GM19035 (cell line): ENCODE data around the gene CHRNA9.

ENCODE experiments used
- ATAC-seq: cut with Tn5 transposase; IDR thresholded peaks from one replicate; pipeline ENCODE4 v1.9.1; 2021; ENCODE audit not compliant: unreplicated experiment

CHRNA9 gene

DNA sequence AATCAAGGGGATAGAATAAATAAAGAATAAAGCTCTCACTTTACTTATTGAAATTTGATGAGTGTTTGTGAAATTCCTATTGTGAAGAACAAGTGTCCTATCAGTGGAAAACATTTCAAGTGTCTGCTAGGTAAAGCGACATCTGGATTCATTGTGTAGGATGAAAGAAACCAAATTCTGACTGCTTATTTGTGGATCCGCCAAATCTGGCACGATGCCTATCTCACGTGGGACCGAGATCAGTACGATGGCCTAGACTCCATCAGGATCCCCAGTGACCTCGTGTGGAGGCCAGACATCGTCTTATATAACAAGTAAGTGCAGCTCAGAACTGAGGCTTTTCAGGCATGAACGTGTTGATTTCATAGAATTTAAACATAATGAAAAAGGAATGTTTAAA lies 1.9 kb downstream of the CHRNA9 start:
- ATAC-seq: no peak

DNA sequence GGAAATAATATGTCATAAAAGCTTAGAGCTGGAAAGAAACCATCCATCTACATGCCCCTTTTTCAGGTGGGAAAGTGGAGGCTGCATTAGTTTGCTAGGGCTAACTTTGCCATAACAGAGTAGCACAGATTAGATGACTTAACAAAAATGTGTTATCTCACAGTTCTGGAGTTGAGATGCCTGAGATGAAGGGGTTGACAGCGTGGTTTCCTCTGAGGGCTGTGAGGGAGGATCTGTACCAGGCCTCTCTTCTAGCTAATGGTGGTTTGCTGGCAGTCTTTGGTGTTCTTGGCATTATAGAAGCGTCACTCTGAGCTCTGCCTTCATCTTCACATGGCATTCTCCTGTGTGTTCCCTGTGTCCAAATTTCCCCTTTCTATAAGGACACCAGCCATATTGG lies 2.4 kb downstream of the CHRNA9 start:
- ATAC-seq: no peak

DNA sequence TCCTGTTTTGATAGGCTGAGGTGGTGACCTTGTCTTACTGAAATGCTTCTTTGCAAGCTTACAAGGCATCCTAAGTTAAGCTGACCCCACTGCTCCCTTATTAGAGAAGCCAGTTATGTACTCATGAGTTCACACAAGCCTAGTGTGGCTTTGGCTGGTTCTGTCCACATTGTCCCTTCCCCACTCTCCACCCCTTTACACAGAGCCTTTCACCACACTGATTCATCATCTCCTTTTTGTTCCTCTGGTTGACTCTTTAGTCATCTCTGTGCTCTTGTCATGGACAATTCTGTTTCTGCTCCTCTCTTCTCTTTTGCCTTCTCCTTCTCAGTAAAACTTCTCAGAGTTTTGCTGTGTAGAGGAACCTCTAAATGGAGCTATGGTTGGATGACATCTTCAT lies 4.9 kb downstream of the CHRNA9 start:
- ATAC-seq: no peak

DNA sequence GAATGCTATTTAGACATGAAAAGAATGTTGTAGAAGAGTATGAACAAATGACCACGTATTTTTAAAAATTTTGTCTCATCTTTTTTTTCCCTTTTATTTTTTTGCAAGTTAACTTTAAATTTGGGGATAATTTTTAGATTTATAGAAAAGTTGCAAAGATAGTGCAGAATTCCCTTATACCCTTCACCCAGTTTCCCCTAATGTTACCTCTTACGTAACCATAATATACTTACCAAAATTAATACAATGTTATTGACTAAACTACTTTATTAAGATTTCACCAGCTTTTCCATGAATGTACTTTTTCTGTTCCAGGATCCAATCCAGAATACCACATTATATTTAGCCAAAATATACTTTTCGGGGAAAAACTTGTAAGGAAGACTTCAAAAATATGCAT lies 12.3 kb downstream of the CHRNA9 start:
- no peak for ATAC-seq

DNA sequence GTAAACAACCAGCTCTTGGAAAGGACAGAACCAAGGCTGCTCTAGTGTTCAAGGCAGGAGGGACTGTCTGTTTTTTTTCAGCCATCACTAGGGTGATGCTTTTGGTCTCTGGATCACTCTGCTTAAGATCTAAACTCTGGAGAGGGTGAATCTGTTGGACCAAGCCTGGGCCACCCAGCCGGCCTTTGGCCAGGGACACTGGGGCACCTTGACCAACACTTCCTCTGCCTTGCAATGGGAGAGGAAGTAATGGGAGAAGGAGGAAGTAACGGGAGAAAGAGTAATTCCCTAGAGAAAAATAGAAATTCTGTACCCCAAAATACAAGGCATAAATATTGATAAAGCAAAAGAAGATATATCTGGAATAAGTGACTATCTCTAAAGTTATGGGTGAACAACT lies 12.9 kb downstream of the CHRNA9 start:
- no peak for ATAC-seq

DNA sequence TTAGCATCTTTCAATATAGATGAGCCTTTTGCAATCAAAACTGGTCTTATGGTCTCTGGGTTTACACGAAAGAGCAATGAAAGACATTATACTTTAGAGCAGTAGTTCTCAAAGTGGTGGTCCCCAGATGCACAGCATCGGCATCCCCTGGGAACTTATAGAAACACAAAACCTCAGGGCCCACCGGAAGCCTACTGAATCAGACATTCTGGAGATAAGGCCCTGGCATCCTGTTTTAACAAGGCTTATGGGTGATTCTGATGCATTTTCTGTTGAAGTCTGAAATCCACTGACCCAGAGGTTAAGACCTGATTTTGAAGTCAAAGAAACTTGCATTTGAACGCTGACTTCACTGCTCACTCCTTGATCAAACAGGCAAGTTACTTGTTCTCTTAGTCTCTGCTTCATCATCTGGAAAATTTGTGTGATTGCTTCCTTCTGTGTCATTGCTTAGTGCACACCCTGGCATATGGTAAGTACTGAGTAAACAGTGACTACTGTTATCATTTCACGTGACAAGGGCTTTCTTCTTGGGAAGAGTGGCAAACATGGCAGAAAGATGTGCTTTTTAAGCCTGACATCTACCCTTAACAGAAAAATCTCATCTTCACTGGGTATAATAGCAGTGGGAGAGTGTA lies 14.5 kb downstream of the CHRNA9 start:
- ATAC-seq: no peak

DNA sequence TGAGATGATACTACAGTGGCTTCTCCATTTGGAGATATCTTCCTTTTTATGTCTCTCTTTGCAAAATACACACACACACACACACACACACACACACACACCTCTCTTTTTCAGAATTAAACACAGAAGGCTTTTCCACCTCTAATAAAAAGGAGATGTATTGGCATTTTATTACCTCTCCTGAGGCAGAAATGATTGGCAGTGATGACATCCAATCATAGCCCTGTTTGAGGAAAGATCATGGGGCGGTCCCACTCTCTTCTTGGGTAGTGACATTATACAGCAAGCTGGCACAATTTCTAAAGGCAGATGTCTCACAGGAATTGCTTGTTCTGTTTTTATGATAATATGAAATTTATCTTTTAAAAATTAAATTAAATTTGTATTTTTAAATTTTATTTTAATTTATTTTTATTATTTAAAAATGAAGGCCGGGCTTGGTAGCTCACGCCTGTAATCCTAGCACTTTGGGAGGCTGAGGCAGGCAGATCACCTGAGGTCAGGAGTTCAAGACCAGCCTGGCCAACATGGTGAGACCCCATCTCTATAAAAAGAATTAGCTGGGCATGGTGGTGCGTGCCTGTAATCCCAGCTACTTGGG lies 15.6 kb downstream of the CHRNA9 start:
- no peak for ATAC-seq

DNA sequence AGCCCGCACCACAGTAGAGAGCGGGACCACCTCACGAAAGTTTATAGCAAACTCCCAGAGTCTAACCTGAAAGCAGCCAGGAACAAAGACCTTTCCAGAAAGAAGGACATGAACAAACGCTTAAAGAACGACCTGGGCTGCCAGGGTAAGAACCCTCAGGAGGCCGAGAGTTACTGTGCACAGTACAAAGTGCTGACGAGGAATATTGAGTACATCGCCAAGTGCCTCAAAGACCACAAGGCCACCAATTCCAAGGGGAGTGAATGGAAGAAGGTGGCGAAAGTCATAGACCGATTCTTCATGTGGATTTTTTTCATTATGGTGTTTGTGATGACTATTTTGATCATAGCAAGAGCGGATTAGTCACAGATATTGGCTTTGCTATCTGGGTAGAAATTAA lies 19.0 kb downstream of the CHRNA9 start:
- no peak for ATAC-seq

DNA sequence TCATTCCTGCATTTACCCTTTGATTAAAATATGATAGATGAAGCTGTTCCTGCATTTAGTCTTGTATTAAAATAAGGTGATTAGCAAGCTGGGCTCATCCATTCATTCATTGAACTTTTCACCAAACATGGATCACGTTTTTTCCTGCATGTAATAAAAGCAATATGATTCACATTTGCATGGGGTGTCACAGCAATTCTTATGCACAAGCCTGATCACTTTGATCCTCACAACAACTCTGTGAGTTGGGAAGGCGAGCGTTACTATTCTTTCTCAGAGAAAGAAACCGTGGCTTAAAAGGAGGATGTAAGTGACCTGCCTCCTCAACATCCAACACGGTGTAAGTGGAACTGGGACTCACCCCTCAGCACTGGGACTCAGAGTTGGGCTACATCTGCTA lies 20.0 kb downstream of the CHRNA9 start:
- no peak for ATAC-seq

DNA sequence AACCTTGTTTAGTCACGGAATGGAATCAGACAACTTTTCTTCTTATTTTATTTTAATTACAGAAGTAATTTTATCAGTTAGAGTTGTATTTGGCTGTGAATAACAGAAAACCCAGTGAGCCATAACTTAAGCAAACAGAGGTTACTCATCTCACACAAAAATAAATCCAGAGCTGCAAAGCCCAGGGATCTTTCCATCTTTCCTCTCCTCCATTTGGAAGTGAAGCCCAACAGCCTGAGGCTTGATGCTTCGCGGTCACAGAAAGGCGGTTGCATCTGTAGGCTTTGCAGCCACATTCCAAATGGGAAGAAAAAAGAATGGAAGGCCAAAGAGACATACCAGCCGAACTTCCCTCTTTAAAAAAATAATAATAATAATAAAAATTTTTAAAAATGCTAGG lies 22.6 kb downstream of the CHRNA9 start:
- ATAC-seq: no peak

DNA sequence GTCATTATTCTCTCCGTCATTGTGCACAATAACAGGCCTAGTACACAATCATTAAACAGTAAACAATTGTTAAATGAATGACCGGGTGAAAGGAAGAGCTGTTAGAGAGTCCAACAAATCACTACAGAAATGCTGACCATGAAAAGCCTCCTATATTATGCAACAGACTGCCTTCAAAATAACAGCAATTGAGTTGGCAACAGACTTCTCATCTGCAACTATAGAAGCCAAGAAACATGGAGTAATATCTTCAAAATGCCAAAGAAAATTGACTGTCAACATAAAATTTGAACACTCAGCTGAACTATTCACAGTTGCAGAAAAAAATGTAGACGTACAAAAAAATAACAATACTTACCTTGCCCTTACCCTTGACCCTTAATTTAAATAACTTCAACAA lies 26.2 kb downstream of the CHRNA9 start:
- ATAC-seq: no peak

DNA sequence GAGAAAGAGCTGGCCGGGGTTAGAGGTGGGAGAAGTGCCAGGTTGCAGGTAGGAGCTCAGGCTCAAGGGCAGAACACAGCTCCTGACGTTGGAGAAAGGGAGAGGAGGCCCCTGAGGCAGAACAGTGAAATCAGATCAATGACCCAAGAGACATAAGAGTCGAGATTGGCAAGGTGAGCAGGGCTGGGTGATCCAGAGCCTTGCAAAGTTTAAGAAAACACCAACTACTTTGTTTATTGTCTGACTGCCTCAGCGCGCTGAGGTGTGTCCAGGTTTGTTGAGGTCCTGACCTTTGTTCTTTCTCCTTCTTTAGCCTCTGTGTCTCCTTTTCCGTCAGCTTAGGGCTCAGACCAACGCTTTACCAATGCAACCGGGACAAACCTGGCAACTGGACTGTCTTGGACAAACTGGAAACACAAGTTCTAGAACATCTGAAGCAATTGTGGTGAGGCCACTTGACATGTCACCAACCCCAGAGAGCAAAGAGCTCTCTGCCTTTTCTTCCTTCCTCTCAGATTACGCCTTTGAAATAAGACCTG lies 28.3 kb downstream of the CHRNA9 start:
- ATAC-seq: no peak

DNA sequence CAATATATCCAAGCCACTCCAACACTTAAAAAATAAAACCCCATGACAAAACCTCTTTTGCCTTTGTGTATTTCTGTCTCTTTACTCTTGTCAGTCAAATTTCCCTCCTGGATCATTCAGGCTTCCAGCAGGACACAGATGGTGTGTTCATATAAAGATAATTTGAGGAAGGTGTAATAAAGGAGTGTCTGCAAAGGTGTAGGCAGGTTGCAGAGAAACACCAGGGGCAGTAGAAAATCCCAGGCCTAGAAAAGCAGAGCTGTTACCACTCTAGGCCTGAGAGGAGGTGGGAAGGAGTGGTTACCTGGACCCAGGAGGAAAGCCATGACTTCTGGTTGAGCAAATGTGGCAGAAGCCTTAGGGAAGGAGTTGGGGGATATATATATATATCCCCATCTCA lies 28.8 kb downstream of the CHRNA9 start:
- no peak for ATAC-seq

DNA sequence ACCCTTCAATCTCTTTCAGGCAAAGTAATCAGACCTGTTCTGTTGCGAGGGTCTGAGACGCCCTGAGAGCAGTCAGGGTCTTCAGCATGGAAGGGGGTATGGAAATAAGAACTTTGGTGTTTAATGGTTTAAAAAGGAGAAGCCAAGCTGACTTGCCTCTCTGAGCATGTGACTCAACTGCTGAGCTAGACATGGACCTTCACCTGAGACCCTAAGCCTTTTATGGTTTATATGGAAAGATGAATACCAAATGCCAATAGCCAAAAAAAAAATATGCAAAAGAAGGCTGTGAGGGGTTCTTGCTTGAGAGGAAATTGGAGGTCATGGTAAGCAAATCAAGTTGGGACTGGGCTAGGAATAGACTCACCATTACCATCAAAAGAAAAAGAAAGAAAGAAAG lies 30.6 kb downstream of the CHRNA9 start:
- no peak for ATAC-seq

DNA sequence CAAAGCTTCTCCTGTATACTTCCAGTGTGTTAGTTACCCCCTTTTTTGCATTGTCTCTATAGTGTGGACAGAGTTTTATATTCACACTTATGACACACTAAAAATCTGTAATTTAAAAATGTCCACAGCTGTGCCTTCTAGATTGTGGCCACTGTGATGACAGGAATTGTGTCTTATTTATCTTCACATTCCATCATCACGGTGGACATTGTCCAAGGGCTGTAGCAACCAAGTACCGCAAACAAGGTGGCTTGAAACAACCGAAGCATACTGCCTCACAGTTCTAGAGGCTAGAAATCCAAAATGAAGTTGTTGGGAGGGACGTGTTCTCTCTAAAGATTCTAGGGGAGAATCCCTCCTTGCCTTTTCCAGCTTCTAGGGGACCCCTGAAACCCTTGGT lies 32.3 kb downstream of the CHRNA9 start:
- no peak for ATAC-seq

DNA sequence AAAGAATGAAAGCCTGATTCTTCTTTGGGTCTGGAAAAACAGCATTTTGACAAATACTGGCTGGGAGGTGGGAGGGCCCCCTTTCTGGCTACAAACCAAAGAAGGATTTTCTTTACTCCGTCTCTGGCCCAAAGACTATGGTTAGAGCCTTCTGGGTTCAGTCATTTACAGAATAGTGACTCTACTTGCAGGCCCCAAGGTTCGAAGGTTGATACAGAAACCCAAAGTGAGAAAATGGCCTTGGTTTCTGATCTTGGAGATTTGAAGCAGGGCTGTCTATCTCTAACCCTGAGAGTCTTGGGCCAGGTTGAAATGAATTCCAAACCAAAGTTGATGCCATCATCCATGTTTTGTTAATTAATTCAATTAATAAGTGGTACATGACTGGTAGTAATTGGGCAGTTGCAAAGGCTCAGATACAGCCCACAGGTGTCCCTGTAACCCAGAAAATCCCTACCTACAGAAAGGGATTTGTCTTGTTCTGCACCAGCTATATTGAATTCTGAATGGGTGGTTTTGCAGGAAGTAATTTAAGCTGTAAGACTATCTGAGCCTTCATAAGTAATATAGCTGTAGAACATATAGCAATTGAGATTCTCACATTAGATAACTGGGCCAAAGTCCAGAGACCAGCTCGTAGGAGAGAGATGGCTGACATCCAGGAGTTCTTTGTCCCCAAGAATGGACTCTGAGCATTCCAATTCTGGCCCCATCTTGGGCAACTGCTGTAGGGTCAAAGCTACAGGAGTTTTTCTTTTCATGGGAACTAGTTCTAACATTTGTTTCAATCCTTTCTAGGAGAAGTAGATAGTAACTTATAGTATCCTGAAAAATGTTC lies 34.5 kb downstream of the CHRNA9 start:
- no peak for ATAC-seq

DNA sequence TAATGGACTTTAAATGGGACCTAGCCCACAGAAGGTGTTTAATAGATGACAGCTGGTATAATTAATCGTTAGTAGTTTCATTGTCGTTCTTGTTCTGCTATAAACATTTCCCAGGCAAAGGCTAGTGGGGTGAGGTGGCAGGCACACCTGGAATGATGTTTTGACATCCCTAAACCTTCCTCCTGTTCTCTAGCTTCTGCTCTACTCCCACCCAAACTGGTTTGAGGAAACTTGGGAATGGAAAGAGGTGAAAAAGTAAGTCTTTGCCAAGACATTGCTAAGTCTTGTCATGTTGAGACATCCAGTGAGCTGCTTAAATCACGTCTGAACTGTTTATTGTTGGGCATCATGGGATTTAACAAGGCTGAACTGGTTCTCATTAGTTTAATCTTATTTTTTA lies 37.5 kb downstream of the CHRNA9 start:
- ATAC-seq: no peak

DNA sequence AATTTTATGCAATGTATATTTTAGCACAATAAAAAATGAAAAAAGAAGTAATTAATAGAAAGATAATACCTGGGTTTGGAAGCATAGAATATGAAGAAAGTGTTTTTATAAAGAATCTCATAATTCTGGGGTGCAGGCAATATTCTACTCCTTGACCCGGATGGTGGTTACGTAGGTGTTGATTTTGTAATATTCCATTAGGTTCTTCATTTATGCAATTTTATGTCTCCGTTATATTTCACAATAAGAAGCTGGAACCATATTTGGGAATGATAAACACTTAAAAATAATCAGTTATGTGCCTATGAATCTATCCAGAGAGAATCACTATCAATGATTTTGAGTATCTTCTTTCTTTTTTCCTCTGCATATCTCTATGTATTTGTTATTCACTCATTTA lies 38.5 kb downstream of the CHRNA9 start:
- ATAC-seq: no peak

DNA sequence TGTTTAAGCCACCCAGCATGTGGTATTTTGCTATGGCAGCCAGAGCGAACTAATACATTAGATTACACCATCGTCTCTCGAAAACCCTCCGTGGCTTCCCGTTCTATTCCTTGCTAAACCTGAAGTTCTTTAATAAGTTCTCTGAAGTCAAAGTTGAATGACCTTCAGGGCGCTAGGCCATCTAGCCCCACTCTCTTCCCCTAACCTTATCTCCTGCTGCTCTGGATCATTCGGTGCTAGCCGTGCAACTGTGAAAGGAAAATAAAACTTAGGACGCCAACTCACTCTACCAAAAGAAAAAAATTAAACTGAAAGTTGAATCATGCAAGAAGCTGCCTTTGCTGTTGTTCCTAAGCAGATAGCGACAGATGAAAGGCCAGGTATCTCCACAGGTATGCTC lies 40.0 kb downstream of the CHRNA9 start:
- no peak for ATAC-seq

DNA sequence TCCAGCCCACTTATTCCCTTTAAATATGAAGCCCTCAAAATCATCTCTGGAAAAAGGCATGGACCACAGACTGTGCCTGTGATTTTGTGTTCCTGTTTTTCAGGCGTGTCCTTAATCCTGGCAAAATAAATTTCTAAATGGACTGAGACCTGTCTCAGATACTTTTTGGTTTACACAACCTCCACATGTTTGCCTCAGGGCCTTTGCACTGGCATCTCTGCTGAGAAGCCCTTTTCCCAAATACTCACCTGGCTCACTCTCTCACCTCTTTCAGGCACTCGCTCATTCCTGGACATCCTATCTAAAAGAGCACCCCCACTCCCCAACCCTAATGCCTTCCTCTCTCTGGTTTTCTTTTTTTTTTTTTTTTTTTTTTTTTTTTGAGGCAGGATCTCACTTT lies 40.5 kb downstream of the CHRNA9 start:
- ATAC-seq: no peak

DNA sequence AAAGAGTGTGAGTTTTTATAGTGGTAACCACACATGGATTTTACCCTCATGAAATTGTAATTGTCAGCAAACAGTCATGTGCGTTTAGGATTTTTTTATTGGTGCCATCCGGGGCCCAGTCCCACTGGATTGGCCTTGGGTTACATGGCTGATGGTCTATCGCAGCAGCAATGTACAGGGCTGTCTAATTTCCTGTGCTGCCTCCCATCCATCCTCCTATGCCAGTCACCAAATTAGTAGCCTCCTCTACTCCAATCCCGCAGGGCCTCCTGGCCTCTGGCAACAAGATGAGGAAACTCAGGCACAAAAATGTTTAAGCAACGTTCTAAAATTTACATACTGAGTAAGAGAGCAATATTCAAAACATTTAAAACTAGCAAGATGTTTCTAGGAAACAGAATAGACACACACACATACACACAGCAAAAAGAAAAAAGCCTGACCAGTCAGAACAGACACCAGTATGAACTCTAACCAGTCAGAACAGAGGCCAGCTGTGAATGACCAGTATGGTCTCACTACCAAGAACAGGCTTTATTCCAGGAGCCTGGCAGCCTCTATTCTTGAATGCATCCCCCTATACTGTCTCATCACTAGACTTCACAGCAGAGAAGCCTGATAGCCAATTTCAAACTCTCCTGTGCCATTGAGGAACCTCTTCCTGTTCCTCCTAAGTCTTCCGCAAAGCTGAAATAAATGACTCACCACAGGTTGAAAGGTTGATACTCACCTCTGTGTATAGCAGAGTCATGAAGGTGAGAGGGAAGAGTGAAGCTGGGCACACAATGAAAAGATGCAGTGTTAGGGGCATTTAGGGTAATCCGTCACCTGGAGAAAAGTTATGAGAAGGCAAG lies 42.6 kb downstream of the CHRNA9 start:
- ATAC-seq: no peak
